Measurements from ENCODE around the gene KBTBD4. TPM values are rescaled to one million over a fixed set of nuclear protein-coding genes. Genes with fewer than 3 reads are reported as not detected.
"Not testable (repeated sequence)": the region's sequence is repeated elsewhere in the genome, so short reads cannot be mapped to it uniquely, and the experiment has no call there.

The KBTBD4 gene
- total and polyA plus RNA-seq, 2 donors (not counting 1 experiment from before 2014, with no cell fraction given): 19.9 to 20.0 TPM

DNA sequence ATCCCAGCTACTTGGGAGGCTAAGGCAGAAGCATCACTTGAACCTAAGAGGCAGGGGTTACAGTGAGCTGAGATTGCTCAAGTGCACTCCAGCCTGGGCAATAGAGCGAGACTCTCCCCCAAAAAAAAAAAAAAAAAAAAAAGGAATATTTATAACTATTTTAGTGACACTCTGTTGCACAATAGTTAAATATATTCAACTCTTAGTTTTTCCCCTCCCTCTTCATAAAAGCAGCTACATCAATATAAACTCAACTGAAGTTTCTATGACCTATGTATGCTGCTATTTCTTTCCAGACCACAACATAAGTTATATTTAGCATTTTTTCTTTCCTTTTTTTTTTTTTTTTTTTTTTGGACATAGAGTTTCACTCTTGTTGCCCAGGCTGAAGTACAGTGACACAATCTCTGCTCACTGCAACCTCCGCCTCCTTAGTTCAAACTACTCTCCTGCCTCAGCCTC is 45.0 kb downstream of the KBTBD4 start:
- no peak for TF ChIP-seq EZH2 (IDR thresholded peaks at IDR 0.05; ENCODE audit: low read length, missing control alignments)
- TF ChIP-seq CTCF (conservative IDR thresholded peaks at IDR 0.05 in 1 of 2, IDR thresholded peaks at IDR 0.05 in 1 of 2; ENCODE audit: low read depth in 1 of 2, low read length in 2 of 2): no peak
- Histone ChIP-seq H3K36me3 (ENCODE audit: control insufficient read depth, insufficient read depth, low read length) (no peaks in the 10 kb centered on the region), H3K4me3 (replicated peaks in 1 of 4; ENCODE audit: control extremely low read depth in 1 of 4, insufficient read depth in 1 of 4, low read depth in 3 of 4, low read length in 4 of 4) (no peak overlapping the region), H3K4me1 (ENCODE audit: control insufficient read depth, extremely low read depth, insufficient read depth, low read length) (peaks cover 14% of the 10 kb centered on the region), H2AFZ (ENCODE audit: low read length) (no peak overlapping the region), H4K20me1 (ENCODE audit: control insufficient read depth, extremely low read depth, insufficient read depth, low read length) (peaks cover 2% of the 10 kb centered on the region), H3K9me3 (ENCODE audit: control insufficient read depth, insufficient read depth, low read depth, low read length) (no peaks in the 10 kb centered on the region), H3K27ac (ENCODE audit: insufficient read depth, low read length) (peak overlapping the region; percentile 36), H3K27me3 (ENCODE audit: control insufficient read depth, insufficient read depth, low read length) (no peaks in the 10 kb centered on the region), H3K79me2 (ENCODE audit: control insufficient read depth, insufficient read depth, low read length) (peaks cover 90% of the 10 kb centered on the region), H3K4me2 (ENCODE audit: extremely low read depth, insufficient read depth, low read length) (no peak overlapping the region), H3K9ac (ENCODE audit: insufficient read depth, low read length) (no peak overlapping the region)
- peak; percentile 78 to 92 for DNase-seq (ENCODE audit: low read depth in 2 of 2)

DNA sequence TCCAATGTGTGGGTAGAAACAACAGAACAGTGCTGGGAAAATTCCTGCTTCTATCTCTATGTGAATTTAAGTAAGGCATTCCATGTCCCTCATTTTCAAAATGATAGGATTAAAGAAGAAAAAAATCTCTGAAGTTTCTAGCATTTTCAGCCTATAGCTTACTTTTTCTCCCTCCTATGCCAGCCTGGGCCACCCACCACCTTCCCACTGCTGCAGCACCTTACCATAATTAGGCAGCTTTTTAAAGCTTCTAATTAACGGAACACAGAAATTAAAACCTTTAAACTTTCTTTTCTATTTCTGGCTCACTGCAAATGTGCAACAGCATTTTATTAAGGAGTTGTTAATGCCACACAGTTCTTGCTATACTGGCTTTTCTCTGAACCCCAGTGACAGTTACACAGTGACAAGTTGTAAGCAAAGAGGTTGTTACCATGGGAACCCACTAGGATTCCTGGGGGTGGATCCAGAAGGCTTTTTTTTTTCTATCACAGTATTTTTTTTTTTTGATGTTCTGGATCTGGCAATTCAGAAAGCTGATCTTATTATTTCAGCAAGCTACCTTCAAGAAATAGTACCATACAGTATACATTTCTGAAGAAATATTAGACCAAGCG is 46.1 kb downstream of the KBTBD4 start:
- TF ChIP-seq CTCF (conservative IDR thresholded peaks at IDR 0.05 in 1 of 2, IDR thresholded peaks at IDR 0.05 in 1 of 2; ENCODE audit: low read depth in 1 of 2, low read length in 2 of 2) (no peak), EZH2 (IDR thresholded peaks at IDR 0.05; ENCODE audit: low read length, missing control alignments) (no peak)
- DNase-seq (ENCODE audit: low read depth in 2 of 2): no peak
- H3K36me3 ChIP-seq (ENCODE audit: control insufficient read depth, insufficient read depth, low read length): no peaks in the 10 kb centered on the region

DNA sequence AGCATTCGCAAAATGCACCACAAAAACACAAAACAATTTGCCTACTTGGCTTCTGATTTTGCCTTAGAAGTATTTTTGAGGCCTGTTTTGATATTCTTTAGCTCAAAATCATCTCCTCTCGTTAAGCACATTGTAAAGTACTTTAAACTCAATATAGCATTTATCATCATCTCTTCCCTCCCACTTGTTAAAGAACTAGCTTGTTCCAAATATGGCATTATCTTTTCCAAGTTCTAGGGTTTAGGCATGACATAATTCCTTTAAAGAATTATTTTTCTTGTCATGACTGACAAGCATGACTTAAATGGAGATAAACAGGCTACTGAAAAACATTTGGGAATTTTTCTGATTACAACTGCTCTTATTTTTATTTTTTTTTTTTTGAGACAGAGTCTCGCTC is 47.1 kb downstream of the KBTBD4 start:
- Histone ChIP-seq H3K9me3 (ENCODE audit: control insufficient read depth, insufficient read depth, low read depth, low read length) (no peaks in the 10 kb centered on the region), H3K9ac (ENCODE audit: insufficient read depth, low read length) (no peak overlapping the region), H3K27ac (ENCODE audit: insufficient read depth, low read length) (no peak overlapping the region), H3K4me3 (replicated peaks in 1 of 4; ENCODE audit: control extremely low read depth in 1 of 4, insufficient read depth in 1 of 4, low read depth in 3 of 4, low read length in 4 of 4) (no peak overlapping the region), H3K27me3 (ENCODE audit: control insufficient read depth, insufficient read depth, low read length) (no peaks in the 10 kb centered on the region), H3K79me2 (ENCODE audit: control insufficient read depth, insufficient read depth, low read length) (peaks cover 92% of the 10 kb centered on the region), H3K36me3 (ENCODE audit: control insufficient read depth, insufficient read depth, low read length) (no peaks in the 10 kb centered on the region), H4K20me1 (ENCODE audit: control insufficient read depth, extremely low read depth, insufficient read depth, low read length) (peaks cover 2% of the 10 kb centered on the region), H3K4me2 (ENCODE audit: extremely low read depth, insufficient read depth, low read length) (no peak overlapping the region), H2AFZ (ENCODE audit: low read length) (no peak overlapping the region), H3K4me1 (ENCODE audit: control insufficient read depth, extremely low read depth, insufficient read depth, low read length) (peaks cover 14% of the 10 kb centered on the region)
- no peak for DNase-seq (ENCODE audit: low read depth in 2 of 2)
- TF ChIP-seq CTCF (conservative IDR thresholded peaks at IDR 0.05 in 1 of 2, IDR thresholded peaks at IDR 0.05 in 1 of 2; ENCODE audit: low read depth in 1 of 2, low read length in 2 of 2) (no peak), EZH2 (IDR thresholded peaks at IDR 0.05; ENCODE audit: low read length, missing control alignments) (no peak)

More for the DNA sequence above, 46.1 kb downstream of the KBTBD4 start:
- Histone ChIP-seq H3K4me1 (ENCODE audit: control insufficient read depth, extremely low read depth, insufficient read depth, low read length) (peaks cover 14% of the 10 kb centered on the region), H3K27me3 (ENCODE audit: control insufficient read depth, insufficient read depth, low read length) (no peaks in the 10 kb centered on the region), H3K27ac (ENCODE audit: insufficient read depth, low read length) (no peak overlapping the region), H3K4me3 (replicated peaks in 1 of 4; ENCODE audit: control extremely low read depth in 1 of 4, insufficient read depth in 1 of 4, low read depth in 3 of 4, low read length in 4 of 4) (no peak overlapping the region), H3K9me3 (ENCODE audit: control insufficient read depth, insufficient read depth, low read depth, low read length) (no peaks in the 10 kb centered on the region), H3K9ac (ENCODE audit: insufficient read depth, low read length) (no peak overlapping the region), H3K79me2 (ENCODE audit: control insufficient read depth, insufficient read depth, low read length) (peaks cover 92% of the 10 kb centered on the region), H4K20me1 (ENCODE audit: control insufficient read depth, extremely low read depth, insufficient read depth, low read length) (peaks cover 2% of the 10 kb centered on the region), H3K4me2 (ENCODE audit: extremely low read depth, insufficient read depth, low read length) (no peak overlapping the region), H2AFZ (ENCODE audit: low read length) (no peak overlapping the region)

- H3K4me3 ChIP-seq (replicated peaks in 1 of 4; ENCODE audit: control extremely low read depth in 1 of 4, insufficient read depth in 1 of 4, low read depth in 3 of 4, low read length in 4 of 4); H2AFZ ChIP-seq (ENCODE audit: low read length); H3K27ac ChIP-seq (ENCODE audit: insufficient read depth, low read length); H3K9ac ChIP-seq (ENCODE audit: insufficient read depth, low read length); H4K20me1 ChIP-seq (ENCODE audit: control insufficient read depth, extremely low read depth, insufficient read depth, low read length); H3K4me2 ChIP-seq (ENCODE audit: extremely low read depth, insufficient read depth, low read length); H3K9me3 ChIP-seq (ENCODE audit: control insufficient read depth, insufficient read depth, low read depth, low read length); H3K36me3 ChIP-seq (ENCODE audit: control insufficient read depth, insufficient read depth, low read length); DNase-seq (ENCODE audit: low read depth in 2 of 2); H3K27me3 ChIP-seq (ENCODE audit: control insufficient read depth, insufficient read depth, low read length): not testable (repeated sequence)
- Histone ChIP-seq H3K4me1 (ENCODE audit: control insufficient read depth, extremely low read depth, insufficient read depth, low read length) (peaks cover 14% of the 10 kb centered on the region), H3K79me2 (ENCODE audit: control insufficient read depth, insufficient read depth, low read length) (peaks cover 92% of the 10 kb centered on the region)
Measured at GRCh38 chr11:47530721-47531120, 48.0 kb downstream of the KBTBD4 start.

Measured in fibroblast of lung (primary cell).